Breast epithelium (tissue), 4 donors: ENCODE data around the gene PSMD2. TPM values are rescaled to one million over a fixed set of nuclear protein-coding genes. Genes with fewer than 3 reads are reported as not detected.
A peak's percentile ranks its signal among the peaks of the same experiment; 100 is the strongest.

Experiments used
- DNase-seq, 2 donors: peaks; one replicate each; pipeline ENCODE4 v3.0.0-alpha.2; 2019; ENCODE audit warnings: low spot score in 2 of 2
- H3K27ac ChIP-seq, 2 donors: fragments of 200-600 bp; sonication (generic) in 1 of 2; one replicate each; pipeline ENCODE4 v1.5.1; 2016 to 2019; ENCODE audit warnings: mild to moderate bottlenecking in 1 of 2
- H3K27me3 ChIP-seq, 2 donors: fragments of 200-600 bp; sonication (generic) in 1 of 2; one replicate each; pipeline versions ENCODE4 v1.5.1 to v1.6.0; 2017 to 2019; ENCODE audit warnings: control low read depth in 1 of 2, mild to moderate bottlenecking in 1 of 2
- H3K36me3 ChIP-seq: fragments of 200-600 bp; one replicate; pipeline ENCODE4 v1.5.1; 2019
- H3K4me1 ChIP-seq, 2 donors: fragments of 200-600 bp; sonication (generic); one replicate each; pipeline ENCODE4 v1.5.1; 2016 to 2019; ENCODE audit warnings: control low read depth in 1 of 2
- H3K4me3 ChIP-seq, 3 donors: fragments of 200-600 bp; sonication (generic); 1 replicate in 2 of 3; 2 replicates in 1 of 3; pipeline ENCODE4 v1.5.1; 2016 to 2019; ENCODE audit warnings: mild to moderate bottlenecking in 3 of 3, moderate library complexity in 2 of 3
- H3K9me3 ChIP-seq, 2 donors: fragments of 200-600 bp; sonication (generic) in 1 of 2; one replicate each; pipeline ENCODE4 v1.5.1; 2016 to 2019; ENCODE audit warnings: control low read depth in 1 of 2
- CTCF ChIP-seq, 3 donors: fragments of 450-650 bp; IDR thresholded peaks; one replicate each; pipeline ENCODE4 v1.5.1; 2016 to 2017; ENCODE audit warnings: antibody characterized with exemption in 3 of 3, mild to moderate bottlenecking in 3 of 3, moderate library complexity in 3 of 3
- POLR2A ChIP-seq: fragments of 450-650 bp; IDR thresholded peaks from one replicate; pipeline ENCODE4 v1.6.1; 2016; ENCODE audit warnings: antibody characterized with exemption, mild to moderate bottlenecking, moderate library complexity
- POLR2AphosphoS5 ChIP-seq, 3 donors: sonication (generic); formaldehyde crosslinking; IDR thresholded peaks; one replicate each; pipeline ENCODE4 v1.6.1; 2017; ENCODE audit warnings: antibody characterized with exemption in 3 of 3
- intact Hi-C: fragments of 100-400 bp; cut with DNase I; formaldehyde crosslinking; loops from one replicate; pipeline ENCODE4 v1.15.1; 2023; ENCODE audit warnings: low total_unique reads
- total RNA-seq, 3 donors: library from RNA; depleted of rRNA; stranded (reverse); fragments of >200 nt; gene quantifications; one replicate each; pipeline ENCODE4 v1.1.0, GENCODE V29; 2016

Gene PSMD2
- total RNA-seq, 3 donors from 2014 or later: 201 to 275 (median 214) TPM

GRCh38 chr3:184257083-184257915 is 41.7 kb upstream of the PSMD2 start:
- H3K4me1 ChIP-seq: peaks cover 0 to 17% of the 10 kb centered on the region in 2 donors
- H3K4me3 ChIP-seq: no peak overlapping the region
- no peak for TF ChIP-seq POLR2A
- TF ChIP-seq CTCF (IDR thresholded peaks at IDR 0.05): no peak
- no peak for TF ChIP-seq POLR2AphosphoS5 (IDR thresholded peaks at IDR 0.05)
- peaks cover 9 to 14% of the 10 kb centered on the region in 2 donors for H3K27me3 ChIP-seq
- H3K27ac ChIP-seq: no peak overlapping the region
- intact Hi-C loops: no loop called here
- no peak for DNase-seq
- no peaks in the 10 kb centered on the region for H3K9me3 ChIP-seq
- H3K36me3 ChIP-seq: no peaks in the 10 kb centered on the region

GRCh38 chr3:184258926-184259325 is 40.1 kb upstream of the PSMD2 start:
- H3K9me3 ChIP-seq: no peaks in the 10 kb centered on the region
- no peak overlapping the region for H3K27ac ChIP-seq
- no peak overlapping the region for H3K4me3 ChIP-seq
- no peak for DNase-seq
- intact Hi-C loops: no loop called here
- no peaks in the 10 kb centered on the region for H3K36me3 ChIP-seq
- H3K27me3 ChIP-seq: peaks cover 16 to 21% of the 10 kb centered on the region in 2 donors
- H3K4me1 ChIP-seq: peaks cover 0 to 20% of the 10 kb centered on the region in 2 donors
- no peak for TF ChIP-seq POLR2AphosphoS5 (IDR thresholded peaks at IDR 0.05)
- no peak for TF ChIP-seq POLR2A
- TF ChIP-seq CTCF (IDR thresholded peaks at IDR 0.05): no peak

- peaks cover 0 to 20% of the 10 kb centered on the region in 2 donors for H3K4me1 ChIP-seq
- H3K4me3 ChIP-seq: peak overlapping the region in 1 of 3 donors; percentile 75
- no peak for TF ChIP-seq POLR2AphosphoS5 (IDR thresholded peaks at IDR 0.05)
- no peak for TF ChIP-seq CTCF (IDR thresholded peaks at IDR 0.05)
- TF ChIP-seq POLR2A: no peak
- H3K27me3 ChIP-seq: peaks cover 16 to 25% of the 10 kb centered on the region in 2 donors
- H3K27ac ChIP-seq: no peak overlapping the region
- DNase-seq: no peak
- no peaks in the 10 kb centered on the region for H3K36me3 ChIP-seq
- no peaks in the 10 kb centered on the region for H3K9me3 ChIP-seq
- intact Hi-C loops: no loop called here
Measured at GRCh38 chr3:184259396-184259877, 39.6 kb upstream of the PSMD2 start.

GRCh38 chr3:184259878-184260723 is 38.9 kb upstream of the PSMD2 start:
- TF ChIP-seq POLR2AphosphoS5 (IDR thresholded peaks at IDR 0.05) (no peak), CTCF (IDR thresholded peaks at IDR 0.05) (no peak), POLR2A (no peak)
- peaks cover 0 to 20% of the 10 kb centered on the region in 2 donors for H3K4me1 ChIP-seq
- peaks cover 16 to 29% of the 10 kb centered on the region in 2 donors for H3K27me3 ChIP-seq
- no peak for DNase-seq
- H3K27ac ChIP-seq: no peak overlapping the region
- H3K36me3 ChIP-seq: no peaks in the 10 kb centered on the region
- H3K9me3 ChIP-seq: no peaks in the 10 kb centered on the region
- peak overlapping the region in 2 of 3 donors; percentile 55 to 75 for H3K4me3 ChIP-seq
- intact Hi-C loops: no loop called here
